OCI-LY3 (cell line): ENCODE data around the gene PLPP2.

Experiments used
- EZH2phosphoT487 ChIP-seq: fragments of 200-600 bp; shearing (Covaris generic); IDR thresholded peaks from 2 replicates; pipeline ENCODE4 v1.6.1; 2018; ENCODE audit warnings: antibody characterized with exemption, mixed run types, low read depth
- TF ChIP-seq, protein P1 (sequence below): fragments of 200-600, 300-600 bp; sonication (generic); IDR thresholded peaks from 2 replicates; pipeline ENCODE4 v1.5.1; 2014; ENCODE audit warnings: antibody characterized with exemption, low read length, low read depth

DNA sequence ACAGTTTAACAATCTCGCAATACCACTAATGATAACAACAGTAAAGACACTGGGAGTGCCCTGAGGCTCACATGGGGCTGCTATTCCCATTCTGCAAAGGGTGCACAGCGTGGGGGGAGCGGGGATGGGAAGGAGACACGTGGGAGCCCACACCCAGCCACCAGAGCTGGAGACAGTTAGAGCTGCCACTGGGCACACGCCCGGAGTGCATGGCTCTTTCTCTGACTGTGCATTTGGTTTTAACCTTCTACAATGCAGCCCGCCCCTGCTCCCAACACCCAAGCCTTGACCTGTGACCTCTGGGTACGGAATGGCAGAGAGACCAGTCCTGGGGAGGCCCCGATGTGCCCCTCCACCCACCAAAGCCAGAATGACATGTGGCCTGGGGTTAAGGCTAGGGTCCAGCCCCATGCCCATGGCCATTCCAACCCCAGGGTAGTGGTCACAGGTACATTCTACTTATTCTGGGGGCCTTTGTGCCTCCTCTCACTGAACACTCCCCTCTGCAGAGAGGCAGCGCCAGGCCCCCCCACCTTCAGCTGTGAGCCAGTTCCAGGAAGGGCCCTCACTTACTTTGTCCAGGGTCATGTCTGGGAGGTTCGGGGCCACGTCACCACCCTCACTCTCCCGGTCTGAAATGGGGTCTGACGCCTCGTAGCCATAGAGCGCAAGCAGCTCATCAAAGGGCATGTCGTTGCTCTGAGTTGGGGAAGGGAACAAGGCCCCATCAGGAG lies 36.3 kb upstream of the PLPP2 start:
- TF ChIP-seq, protein P1, sequence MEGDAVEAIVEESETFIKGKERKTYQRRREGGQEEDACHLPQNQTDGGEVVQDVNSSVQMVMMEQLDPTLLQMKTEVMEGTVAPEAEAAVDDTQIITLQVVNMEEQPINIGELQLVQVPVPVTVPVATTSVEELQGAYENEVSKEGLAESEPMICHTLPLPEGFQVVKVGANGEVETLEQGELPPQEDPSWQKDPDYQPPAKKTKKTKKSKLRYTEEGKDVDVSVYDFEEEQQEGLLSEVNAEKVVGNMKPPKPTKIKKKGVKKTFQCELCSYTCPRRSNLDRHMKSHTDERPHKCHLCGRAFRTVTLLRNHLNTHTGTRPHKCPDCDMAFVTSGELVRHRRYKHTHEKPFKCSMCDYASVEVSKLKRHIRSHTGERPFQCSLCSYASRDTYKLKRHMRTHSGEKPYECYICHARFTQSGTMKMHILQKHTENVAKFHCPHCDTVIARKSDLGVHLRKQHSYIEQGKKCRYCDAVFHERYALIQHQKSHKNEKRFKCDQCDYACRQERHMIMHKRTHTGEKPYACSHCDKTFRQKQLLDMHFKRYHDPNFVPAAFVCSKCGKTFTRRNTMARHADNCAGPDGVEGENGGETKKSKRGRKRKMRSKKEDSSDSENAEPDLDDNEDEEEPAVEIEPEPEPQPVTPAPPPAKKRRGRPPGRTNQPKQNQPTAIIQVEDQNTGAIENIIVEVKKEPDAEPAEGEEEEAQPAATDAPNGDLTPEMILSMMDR: no peak
- TF ChIP-seq EZH2phosphoT487: no peak
